Stimulated activated CD4-positive, alpha-beta T cell treated with anti-CD3 and anti-CD28 coated beads, Interleukin-12 subunit alpha, Interleukin-12 subunit beta, amount 100 ng/mL, for 4 hours (primary cell): Measurements from ENCODE around the gene YLPM1.

Experiments used
- DNase-seq: peaks from one replicate; pipeline ENCODE4 v3.0.0-alpha.2; 2020

YLPM1 gene

GRCh38 chr14:74792249-74793039, 29.3 kb downstream of the YLPM1 start:
- no peak for DNase-seq

GRCh38 chr14:74793506-74794155, 30.5 kb downstream of the YLPM1 start:
- no peak for DNase-seq

- no peak for DNase-seq
Measured at GRCh38 chr14:74794947-74795346, 31.8 kb downstream of the YLPM1 start.

GRCh38 chr14:74799765-74800164, 36.6 kb downstream of the YLPM1 start:
- no peak for DNase-seq

- DNase-seq, result no peak
Measured at GRCh38 chr14:74800780-74801179, 37.7 kb downstream of the YLPM1 start.

- no peak for DNase-seq
Measured at GRCh38 chr14:74801396-74801795, 38.3 kb downstream of the YLPM1 start.

- no peak for DNase-seq
Measured at GRCh38 chr14:74804219-74804825, 41.2 kb downstream of the YLPM1 start.

GRCh38 chr14:74807853-74808545, 44.9 kb downstream of the YLPM1 start:
- no peak for DNase-seq

GRCh38 chr14:74816124-74816523, 53.0 kb downstream of the YLPM1 start:
- no peak for DNase-seq

- no peak for DNase-seq
Measured at GRCh38 chr14:74820288-74820687, 57.2 kb downstream of the YLPM1 start.

GRCh38 chr14:74821267-74821915, 58.3 kb downstream of the YLPM1 start:
- DNase-seq, result no peak

- DNase-seq, result no peak
Measured at GRCh38 chr14:74824997-74825396, 61.9 kb downstream of the YLPM1 start.

- DNase-seq, result no peak
Measured at GRCh38 chr14:74826574-74826973, 63.5 kb downstream of the YLPM1 start.

- no peak for DNase-seq
Measured at GRCh38 chr14:74829251-74829650, 66.1 kb downstream of the YLPM1 start.

- DNase-seq, result no peak
Measured at GRCh38 chr14:74832849-74833248, 69.7 kb downstream of the YLPM1 start.

- no peak for DNase-seq
Measured at GRCh38 chr14:74834692-74835392, 71.7 kb downstream of the YLPM1 start.

- DNase-seq, result no peak
Measured at GRCh38 chr14:74835645-74836250, 72.6 kb downstream of the YLPM1 start.

- DNase-seq, result no peak
Measured at GRCh38 chr14:74836251-74836960, 73.3 kb downstream of the YLPM1 start.

GRCh38 chr14:74838166-74838565, 75.0 kb downstream of the YLPM1 start:
- DNase-seq, result no peak

- DNase-seq, result no peak
Measured at GRCh38 chr14:74840603-74841030, 77.5 kb downstream of the YLPM1 start.
